Measurements from ENCODE around the gene LRRC72. TPM values are rescaled to one million over a fixed set of nuclear protein-coding genes. Genes with fewer than 3 reads are reported as not detected.

The LRRC72 gene
- total RNA-seq, 1 experiment from 2014 or later: not detected

GRCh38 chr7:16590424-16590823 lies 63.8 kb downstream of the LRRC72 start:
- H3K27me3 Mint-ChIP-seq (ENCODE audit: low read depth): peaks cover 3% of the 10 kb centered on the region; the same call in 1 of the 2 replicates
- Histone ChIP-seq H3K4me1 (ENCODE audit: insufficient read depth, low read length) (peaks cover 2% of the 10 kb centered on the region; the same call in 1 of the 2 replicates), H3K18ac (ENCODE audit: insufficient read length, low read depth, low read length) (no peak overlapping the region), H3K27ac (ENCODE audit: insufficient read length, low read depth, low read length) (no peak overlapping the region), H3K27me3 (ENCODE audit: insufficient read depth, low read length) (no peaks in the 10 kb centered on the region), H3K4me2 (ENCODE audit: insufficient read depth, insufficient read length, low read length) (no peak overlapping the region), H3K14ac (ENCODE audit: insufficient read depth, low read length) (no peak overlapping the region), H3T11ph (ENCODE audit: low read length) (no peak overlapping the region), H2BK5ac (ENCODE audit: insufficient read length, low read length) (no peak overlapping the region), H2BK15ac (ENCODE audit: low read depth, low read length) (no peak overlapping the region), H3K9me3 (ENCODE audit: control insufficient read depth, low read depth, low read length) (no peaks in the 10 kb centered on the region), H2AK5ac (ENCODE audit: insufficient read length, low read length) (no peak overlapping the region), H3K56ac (ENCODE audit: insufficient read length, low read depth, low read length) (no peak overlapping the region), H3K4ac (ENCODE audit: low read depth, low read length) (no peak overlapping the region), H4K20me1 (ENCODE audit: control insufficient read depth, insufficient read depth, insufficient read length) (no peaks in the 10 kb centered on the region), H3K23ac (ENCODE audit: insufficient read length, low read depth, low read length) (no peak overlapping the region), H3K23me2 (ENCODE audit: insufficient read length, low read depth, low read length, poor library complexity, severe bottlenecking) (no peaks in the 10 kb centered on the region), H4K8ac (replicated peaks; ENCODE audit: insufficient read length, low read depth, low read length) (no peak overlapping the region), H2BK12ac (ENCODE audit: insufficient read length, low read depth, low read length) (no peak overlapping the region), H2BK120ac (ENCODE audit: low read depth, low read length, poor library complexity, severe bottlenecking) (no peak overlapping the region), H2AFZ (ENCODE audit: low read length) (no peak overlapping the region), H2BK20ac (ENCODE audit: low read depth, low read length, poor library complexity, severe bottlenecking) (no peak overlapping the region), H3K79me1 (ENCODE audit: insufficient read depth, low read depth, low read length, poor library complexity, severe bottlenecking) (no peaks in the 10 kb centered on the region), H4K91ac (ENCODE audit: insufficient read length, low read depth, low read length) (no peak overlapping the region), H3K9ac (ENCODE audit: extremely low read depth, insufficient read length, low read length) (no peak overlapping the region), H3K79me2 (ENCODE audit: insufficient read depth, low read length) (no peaks in the 10 kb centered on the region), H4K5ac (ENCODE audit: insufficient read length, low read depth, low read length) (no peak overlapping the region)
- peaks cover 6 to 14% of the 10 kb centered on the region in 2 experiments for H3K4me1 Mint-ChIP-seq
- no peak overlapping the region for H3K4me3 Mint-ChIP-seq
- H3K27ac Mint-ChIP-seq: no peak overlapping the region
- TF ChIP-seq, protein P1, sequence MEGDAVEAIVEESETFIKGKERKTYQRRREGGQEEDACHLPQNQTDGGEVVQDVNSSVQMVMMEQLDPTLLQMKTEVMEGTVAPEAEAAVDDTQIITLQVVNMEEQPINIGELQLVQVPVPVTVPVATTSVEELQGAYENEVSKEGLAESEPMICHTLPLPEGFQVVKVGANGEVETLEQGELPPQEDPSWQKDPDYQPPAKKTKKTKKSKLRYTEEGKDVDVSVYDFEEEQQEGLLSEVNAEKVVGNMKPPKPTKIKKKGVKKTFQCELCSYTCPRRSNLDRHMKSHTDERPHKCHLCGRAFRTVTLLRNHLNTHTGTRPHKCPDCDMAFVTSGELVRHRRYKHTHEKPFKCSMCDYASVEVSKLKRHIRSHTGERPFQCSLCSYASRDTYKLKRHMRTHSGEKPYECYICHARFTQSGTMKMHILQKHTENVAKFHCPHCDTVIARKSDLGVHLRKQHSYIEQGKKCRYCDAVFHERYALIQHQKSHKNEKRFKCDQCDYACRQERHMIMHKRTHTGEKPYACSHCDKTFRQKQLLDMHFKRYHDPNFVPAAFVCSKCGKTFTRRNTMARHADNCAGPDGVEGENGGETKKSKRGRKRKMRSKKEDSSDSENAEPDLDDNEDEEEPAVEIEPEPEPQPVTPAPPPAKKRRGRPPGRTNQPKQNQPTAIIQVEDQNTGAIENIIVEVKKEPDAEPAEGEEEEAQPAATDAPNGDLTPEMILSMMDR (conservative IDR thresholded peaks at IDR 0.05): no peak
- WGBS (ENCODE audit: extremely low coverage, insufficient read length, low lambda C conversion rate): no CpG with 5 or more reads among the region's 1 CpG
- H3K36me3 Mint-ChIP-seq (ENCODE audit: insufficient read depth in 1 of 3, low read depth in 3 of 3): peaks cover 0 to 2% (median 0%) of the 10 kb centered on the region in 3 experiments; a peak in 2 of 7 replicates
- no peak for DNase-seq
- no peaks in the 10 kb centered on the region for H3K9me3 Mint-ChIP-seq
